COLO668 (cell line): ENCODE results near the gene KCTD13.
A peak's percentile ranks its signal among the peaks of the same experiment; 100 is the strongest.
"Not testable (repeated sequence)": the region's sequence is repeated elsewhere in the genome, so short reads cannot be mapped to it uniquely, and the experiment has no call there.

ENCODE experiments used
- DNase-seq: peaks from one replicate; lab custom pipeline; 2025; ENCODE audit not compliant: unreplicated experiment; lab: John Stamatoyannopoulos, UW

The KCTD13 gene

DNA sequence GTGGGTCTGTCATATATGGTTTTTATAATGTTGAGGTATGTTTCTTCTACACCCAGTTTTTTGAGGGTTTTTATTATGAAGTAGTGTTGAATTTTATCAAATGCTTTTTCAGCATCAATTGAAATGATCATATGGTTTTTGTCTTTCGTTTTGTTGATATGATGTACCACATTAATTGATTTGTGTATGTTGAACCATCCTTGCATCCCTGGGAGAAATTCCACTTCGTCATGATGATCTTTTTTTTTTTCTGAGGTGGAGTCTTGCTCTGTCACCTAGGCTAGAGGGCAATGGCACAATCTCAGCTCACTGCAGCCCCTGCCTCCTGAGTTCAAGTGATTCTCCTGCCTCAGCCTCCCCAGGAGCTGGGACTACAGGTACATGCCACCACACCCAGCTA lies 21.9 kb upstream of the KCTD13 start:
- no peak for DNase-seq

DNA sequence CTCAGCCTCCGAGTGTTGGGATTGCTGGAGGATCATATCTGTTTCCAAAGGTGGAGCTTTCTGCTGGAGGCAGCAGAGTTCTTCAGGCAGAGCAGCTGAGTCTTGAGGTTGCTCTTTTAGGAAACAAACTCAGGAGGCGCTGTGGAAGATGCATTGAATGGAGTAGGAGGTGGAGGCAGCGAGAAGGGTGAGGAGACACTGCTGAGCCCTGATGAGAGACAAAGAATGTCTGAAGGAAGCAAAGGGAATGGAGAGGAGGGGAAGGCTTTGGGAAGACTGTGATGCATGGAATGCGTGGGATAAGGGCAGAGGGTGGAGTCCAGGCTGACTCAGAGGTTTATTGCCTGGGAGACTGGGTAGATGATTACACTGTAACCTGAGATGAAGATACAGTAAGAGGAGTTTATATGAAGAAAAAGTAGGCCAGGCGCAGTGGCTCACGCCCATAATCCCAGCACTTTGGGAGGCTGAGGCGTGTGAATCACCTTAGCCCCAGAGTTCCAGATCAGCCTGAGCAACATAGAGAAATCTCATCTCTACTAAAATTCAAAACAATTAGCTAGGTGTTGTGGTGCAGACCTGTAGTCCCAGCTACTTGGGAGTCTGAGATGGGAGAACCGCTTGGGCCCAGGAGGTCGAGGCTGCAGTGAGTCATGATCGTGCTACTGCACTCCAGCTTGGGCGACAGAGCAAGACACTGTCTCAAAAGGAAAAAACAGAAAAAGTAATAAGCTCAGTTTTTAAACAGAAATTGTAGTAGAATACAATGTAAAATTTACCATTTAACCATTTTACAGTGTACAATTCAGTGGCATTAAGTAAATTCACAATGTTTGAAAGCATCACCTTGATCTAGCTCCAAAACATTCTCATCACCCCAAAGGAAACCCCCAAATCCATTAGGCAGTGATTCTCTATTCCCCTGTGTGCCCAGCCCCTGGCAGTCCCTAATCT lies 18.1 kb upstream of the KCTD13 start:
- peak; percentile 47 for DNase-seq

DNA sequence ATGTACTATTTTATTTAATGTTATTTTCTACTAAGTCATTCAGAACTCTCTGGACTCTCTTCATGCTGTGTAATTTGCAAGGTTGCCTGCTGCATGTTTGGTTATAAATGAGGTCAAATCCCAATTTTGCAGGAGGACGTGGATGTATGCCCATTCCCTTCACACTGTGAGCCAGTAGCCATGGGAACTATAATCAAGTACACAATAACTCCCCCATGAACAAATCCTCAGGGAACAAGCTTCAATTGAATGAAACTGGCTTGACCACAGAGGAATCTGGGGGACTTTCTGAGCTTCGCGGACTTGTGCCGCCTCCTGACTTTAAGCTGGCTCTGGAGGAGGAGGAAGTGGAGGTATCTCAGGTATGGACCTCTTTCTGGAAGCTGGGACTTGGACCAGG lies 14.6 kb upstream of the KCTD13 start:
- no peak for DNase-seq

DNA sequence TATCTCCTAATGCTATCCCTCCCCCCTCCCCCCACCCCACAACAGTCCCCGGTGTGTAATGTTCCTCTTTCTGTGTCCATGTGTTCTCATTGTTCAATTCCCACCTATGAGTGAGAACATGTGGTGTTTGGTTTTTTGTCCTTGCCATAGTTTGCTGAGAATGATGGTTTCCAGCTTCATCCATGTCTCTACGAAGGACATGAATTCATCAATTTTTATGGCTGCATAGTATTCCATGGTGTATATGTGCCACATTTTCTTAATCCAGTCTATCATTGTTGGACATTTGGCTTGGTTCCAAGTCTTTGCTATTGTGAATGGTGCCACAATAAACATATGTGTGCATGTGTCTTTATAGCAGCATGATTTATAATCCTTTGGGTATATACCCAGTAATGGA lies 5.7 kb upstream of the KCTD13 start:
- DNase-seq: not testable (repeated sequence)

DNA sequence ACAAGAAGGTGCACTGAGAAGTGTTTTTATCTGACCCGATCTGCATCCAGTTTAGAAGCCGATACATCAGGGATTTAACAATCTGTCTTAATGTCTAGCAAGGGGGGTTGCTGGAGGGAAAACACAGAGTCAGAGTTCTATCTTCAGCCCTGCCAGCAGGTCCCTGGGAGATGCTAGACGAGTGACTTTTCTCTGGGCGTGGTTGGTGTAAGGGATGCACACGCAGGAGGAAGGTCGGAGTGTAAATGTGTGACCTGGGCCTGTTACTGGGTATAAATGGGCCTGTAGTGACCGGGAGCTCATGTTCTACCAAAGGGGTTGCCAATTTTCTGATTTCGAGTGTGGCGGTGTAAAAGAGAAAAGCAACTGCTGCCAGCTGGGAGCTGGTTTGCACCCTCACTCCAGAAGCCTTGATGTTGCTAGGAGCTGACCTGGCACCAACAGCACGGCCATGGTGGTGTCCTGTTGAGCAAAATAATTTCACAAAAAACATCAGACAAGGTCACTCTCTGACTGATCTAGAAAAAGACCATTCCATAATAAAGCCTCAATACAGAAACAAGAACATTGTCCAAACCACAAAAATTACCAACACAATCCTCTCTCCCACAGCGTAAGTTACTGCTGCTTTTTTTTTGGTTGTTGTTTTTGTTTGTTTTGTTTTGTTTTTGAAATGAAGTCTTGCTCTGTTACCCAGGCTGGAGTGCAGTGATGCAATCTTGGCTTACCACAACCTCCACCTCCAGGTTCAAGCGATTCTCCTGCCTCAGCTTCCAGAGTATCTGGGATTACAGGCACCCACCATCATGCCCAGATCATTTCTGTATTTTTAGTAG lies 1.3 kb upstream of the KCTD13 start:
- DNase-seq: no peak

DNA sequence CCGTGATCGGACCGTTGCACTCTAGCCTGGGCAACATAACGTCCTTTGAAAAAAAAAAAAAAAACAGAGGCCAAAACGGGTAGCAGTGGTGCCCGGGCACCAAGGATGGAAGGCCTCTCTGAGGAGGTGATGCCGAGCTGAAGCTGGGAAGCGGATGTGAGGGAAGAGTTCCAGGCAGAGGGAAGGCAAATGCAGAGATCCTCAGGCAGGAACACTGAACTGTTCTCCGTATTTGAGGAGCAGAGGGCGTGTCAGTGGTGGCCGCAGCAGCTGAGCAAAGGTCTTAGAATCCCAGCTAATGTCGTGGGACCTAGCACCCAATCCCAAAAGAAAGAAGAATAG lies 656 bp upstream of the KCTD13 start:
- DNase-seq: peak; percentile 37

DNA sequence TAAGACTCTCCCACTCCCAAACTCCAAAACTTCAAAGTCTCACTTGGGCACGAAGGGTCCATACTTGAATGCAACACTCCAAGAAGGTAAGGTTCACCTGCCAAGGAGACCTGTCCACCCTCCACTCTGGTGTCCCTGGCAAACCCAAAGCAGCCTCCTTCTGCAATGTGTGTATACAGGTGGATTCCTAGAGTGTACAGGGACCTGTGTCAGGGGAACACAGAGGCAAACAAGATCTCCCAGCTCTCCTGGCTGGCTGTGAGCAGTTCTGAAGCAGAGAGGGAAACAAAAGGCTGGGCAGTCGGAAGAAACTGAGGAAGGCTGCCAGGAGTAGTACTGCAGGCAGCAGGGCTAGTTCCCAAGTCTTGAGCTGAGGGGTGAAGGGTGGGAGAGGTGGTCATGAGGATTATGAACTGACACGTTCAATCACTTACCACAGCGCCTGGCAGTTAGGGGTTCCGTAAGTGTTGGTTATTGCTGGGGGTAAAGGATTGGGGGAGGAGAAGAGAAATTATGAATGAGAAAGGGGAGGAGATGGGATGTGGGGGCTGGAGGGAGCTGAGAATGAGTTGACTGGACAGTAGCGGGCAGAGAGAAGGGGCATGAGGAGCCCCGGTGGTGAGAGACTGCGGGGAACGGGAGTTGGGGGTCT lies 795 bp downstream of the KCTD13 start:
- DNase-seq: no peak

DNA sequence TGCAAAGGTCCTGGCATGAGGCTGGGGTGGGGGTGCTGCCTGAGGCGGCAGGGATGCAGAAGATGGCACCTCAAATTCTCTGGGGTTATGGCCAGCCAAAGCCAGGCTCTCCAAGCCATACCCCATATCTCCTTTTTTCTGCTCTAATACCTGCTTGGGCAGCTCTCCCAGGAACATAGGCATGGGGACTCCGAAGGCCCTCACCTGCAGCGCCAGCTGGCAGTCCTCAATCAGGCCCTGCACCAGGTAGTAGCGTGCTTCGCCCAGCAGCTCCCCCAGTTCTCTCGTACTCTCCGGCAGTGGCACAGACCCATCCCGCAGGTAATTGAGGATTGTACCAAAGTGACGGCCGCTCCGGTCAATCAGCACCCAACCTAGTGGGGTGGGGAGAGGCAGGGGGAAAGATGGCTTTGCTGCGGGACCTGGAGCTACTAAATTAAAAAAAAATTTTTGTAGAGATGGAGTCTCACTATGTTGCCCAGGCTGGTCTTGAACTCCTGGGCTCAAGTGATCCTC lies 3.0 kb downstream of the KCTD13 start:
- no peak for DNase-seq

DNA sequence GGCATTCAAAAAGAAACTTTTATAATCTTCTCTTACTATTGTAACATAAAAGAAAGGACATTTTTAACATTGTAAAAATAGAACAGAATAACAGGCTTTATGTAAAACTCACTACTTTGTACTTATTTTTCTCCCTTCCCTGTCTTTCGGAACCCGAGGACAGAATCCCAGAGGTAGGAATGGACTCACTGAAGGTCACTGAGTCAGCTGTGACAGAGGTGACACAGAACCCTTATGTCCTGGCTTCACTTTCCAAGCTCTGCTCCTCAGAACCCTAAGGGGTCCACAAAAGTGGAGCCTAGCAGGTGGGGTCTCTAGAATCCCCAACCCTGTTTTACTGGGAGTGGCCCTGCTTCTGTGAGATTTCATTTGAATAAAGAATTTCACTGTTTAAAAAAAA lies 3.7 kb downstream of the KCTD13 start:
- DNase-seq: no peak

DNA sequence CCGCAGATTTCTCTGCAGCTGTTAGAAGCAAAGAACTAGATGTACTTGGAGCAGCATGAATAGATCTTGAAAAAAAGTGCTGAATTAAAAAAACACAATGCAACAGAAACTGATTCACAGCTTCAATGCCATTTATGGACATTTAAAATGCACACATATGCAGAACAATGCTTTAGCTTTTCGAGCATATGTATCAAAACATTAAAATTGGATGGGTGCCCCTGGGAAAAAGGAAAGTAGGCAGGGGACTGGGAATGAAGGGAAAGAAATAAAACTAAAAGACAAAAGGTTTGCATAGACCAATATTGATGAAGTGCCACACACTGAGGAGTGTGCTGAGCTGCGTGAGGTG lies 5.0 kb downstream of the KCTD13 start:
- no peak for DNase-seq

DNA sequence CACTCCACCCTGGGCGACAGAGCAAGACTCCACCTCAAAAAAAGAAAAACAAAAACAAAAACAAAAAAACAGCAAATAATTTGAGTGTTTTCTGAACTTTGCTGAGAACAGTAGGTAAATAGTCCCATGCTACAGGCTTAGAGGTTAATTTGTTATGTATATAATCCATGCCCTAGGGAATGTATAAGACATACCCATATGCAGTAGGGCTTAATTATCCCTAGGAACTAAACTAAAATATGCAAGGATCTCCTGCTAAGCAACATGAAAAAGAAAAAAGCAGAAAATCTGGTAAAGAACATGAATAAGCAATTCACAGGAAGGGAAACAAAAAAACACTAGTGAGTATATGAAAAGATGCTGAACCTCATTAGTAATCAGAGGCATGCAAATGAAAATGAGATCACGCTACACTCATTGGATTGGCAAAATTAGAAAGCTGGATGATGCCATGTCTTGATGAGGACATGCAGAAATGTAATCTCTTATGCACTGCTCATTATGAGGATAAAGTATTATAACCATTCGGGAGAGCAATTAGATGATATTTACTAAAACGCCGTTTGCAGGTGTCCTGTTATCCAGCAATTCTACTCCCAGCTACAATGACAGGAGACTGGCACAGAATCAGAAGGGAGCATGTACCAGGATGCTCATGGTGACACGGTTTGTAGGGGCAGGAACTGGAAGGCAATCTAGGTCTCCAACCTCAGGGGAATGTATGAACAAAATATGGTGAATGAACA lies 5.6 kb downstream of the KCTD13 start:
- DNase-seq: no peak

DNA sequence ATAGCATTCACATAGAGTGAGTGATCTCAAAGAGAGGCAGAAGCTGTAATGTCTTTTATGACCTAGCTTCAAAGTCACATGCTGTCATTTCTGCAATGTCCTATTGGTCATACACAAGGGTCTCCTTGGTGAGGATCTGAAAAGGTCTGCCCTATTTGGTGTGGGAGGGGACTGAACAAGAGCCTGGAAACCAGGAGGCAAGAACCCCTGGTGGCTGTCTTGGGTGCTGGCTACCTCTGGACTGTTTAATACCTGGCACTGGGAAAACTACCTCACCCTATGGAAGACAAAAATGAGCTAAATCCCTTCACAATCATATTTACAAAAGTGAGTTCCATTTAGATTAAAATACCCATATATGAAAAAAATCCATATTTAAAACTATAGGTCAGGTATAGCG lies 9.0 kb downstream of the KCTD13 start:
- no peak for DNase-seq

DNA sequence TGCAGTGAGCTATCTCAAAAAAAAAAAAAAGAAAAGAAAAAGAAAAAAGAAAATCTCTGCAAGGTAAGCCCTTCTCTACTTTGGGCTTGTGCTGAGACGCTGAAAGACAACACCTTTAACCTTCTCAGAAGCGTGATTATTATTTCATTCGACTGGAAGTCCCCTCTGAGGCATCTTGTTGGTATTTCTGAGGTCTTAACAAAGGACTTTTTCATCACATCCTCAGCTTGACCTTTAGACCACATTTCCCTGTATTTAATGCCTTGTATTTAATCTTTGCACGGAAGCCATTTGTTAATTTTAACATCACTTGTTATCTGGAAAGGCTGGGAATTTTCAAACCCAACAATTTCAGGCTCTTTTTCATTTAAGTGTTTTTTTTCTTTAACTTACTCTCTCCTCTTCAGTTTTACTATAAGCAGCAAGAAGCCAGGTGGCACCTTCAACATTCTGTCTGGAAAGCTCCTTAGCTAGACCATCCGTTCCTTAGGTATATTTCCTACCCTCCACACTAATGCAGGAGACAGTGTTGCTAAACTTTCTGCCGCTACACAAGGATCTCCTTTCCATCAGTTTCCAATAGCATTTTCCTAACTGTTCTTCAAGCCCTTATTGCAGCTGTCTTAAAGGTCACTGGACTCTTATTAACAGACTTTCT lies 10.3 kb downstream of the KCTD13 start:
- DNase-seq: no peak

DNA sequence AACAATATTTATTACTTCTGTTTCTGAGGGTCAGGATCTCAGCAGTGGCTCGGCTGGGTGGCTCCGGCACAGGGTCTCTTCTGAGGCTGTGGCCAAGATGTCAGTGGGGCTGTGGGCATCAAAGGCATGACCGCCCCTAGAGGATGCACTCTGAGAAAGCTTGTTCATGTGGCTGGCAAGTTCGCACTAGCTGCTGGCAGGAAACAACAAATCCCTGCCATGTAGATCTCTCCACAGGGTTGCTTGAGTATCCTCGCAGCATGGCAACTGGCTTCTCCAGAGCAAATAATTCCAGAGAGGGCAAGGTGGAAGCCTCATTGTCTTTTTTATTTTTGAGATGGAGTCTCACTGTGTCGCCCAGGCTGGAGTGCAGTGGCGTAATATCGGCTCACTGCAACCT lies 12.5 kb downstream of the KCTD13 start:
- no peak for DNase-seq

DNA sequence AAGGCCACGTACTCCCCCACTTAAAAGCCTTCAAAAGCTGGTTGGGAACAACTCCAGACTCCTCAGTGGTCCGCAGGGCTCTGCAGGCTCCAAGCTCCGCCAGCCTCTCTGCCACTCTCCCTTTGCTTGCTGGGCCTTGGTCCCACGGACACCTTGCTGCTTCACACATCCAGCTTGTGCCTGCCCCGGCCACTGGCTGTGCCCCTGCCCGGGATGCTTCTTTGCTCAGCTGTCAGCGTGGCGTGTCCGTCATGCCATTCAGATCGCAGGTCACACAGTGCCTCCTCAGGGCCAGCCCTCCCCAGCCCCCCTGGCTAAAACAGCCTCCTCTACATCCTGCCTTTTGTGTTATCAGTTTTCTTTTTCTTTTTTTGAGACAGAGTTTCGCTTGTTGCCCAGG lies 13.9 kb downstream of the KCTD13 start:
- no peak for DNase-seq

DNA sequence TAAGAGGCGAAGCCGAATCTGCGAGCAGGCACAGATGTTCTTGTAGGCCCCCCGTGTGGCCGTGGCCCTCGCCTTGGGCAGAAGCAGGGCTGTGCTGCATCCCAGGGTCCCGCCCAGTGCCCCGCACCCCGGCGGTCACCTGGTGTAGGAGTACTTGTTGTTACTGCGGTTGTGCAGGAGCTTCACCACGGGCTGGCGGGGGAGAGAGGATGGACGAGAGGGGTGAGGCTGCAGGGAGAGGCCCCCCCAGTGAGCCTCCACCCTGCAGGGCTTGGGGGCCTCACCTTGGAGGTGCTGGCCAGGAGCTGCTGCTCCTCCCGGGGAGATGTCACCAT lies 14.4 kb downstream of the KCTD13 start:
- DNase-seq: no peak

DNA sequence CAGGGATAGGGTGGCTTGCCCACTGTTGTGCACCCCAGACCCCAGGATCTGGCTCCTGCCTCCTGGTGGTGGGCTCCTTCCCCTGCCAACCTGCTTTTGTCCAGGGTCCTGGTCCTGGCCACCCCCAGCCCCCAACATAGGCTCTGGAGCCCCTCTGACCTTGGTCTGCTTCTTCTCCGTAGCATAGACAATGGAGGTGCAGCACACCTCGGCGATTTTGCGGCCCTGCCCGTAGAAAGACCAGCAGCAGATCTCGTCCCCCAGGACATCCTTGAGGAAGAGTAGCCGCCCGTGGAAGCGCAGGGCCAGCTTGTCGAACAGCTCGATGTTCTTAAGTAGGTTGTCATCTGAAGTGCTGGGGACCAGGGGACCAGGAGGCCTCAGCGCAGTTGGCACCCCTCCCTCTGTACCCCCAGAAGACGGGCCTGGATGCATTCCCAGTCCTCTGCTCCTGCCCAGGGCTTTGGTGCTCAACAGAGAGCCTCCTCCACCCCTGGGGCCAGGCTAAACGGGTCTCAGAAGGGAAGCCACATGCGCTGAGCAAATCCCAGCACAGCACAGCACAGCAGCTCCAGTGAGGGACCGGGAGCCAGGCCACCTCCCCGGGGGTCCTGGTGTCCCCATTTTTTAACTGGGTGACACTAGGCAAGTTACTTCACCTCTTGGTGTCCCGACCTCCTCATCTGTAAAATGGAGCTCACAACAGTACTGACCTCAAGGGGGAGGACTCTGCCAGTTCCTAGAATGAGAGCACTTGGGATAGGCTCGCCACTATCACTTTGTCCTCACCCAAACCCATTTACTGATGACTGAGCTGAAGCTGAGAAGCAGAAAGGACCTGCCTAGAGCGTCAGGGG lies 15.0 kb downstream of the KCTD13 start:
- DNase-seq: no peak

DNA sequence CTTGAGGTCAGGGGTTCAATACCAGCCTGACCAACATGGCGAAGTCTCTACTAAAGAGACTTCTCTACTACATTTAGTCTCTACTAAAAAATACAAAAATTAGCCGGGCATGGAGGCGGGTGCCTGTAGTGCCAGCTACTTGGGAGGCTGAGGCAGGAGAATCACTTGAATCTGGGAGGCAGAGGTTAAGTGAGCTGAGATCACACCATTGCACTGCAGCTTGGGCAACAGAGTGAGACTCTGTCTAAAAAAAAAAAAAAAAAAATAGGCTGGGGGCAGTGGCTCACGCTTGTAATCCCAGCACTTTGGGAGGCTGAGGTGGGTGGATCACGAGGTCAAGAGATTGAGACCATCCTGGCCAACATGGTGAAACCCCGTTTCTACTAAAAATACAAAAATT lies 16.2 kb downstream of the KCTD13 start:
- DNase-seq: not testable (repeated sequence)

DNA sequence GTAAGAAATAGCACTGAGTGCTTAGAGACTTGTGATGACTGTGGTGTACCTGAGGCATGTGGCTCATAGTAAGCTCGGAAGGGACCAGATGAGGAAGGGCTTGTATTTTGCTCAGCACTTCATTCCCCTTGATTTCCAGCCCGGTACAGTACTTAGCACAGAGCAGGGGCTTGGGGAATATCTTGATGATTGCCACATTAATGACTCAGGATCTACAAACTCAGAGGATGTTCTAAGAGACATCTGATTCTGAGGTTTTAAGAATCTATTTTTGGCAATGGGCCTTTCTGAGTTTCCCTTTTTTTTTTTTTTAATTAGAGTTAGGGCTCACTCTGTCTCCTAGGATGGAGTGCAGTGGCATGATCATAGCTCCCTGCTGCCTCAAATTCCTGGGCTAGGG lies 16.6 kb downstream of the KCTD13 start:
- DNase-seq: no peak
